ENCODE results near the gene PDK1.
"Not testable (repeated sequence)": the region's sequence is repeated elsewhere in the genome, so short reads cannot be mapped to it uniquely, and the experiment has no call there.

PDK1 gene

GRCh38 chr2:172580544-172580943, 24.7 kb downstream of the PDK1 start:
- Histone ChIP-seq H3K27me3 (ENCODE audit: insufficient read depth, low read depth, severe bottlenecking) (no peaks in the 10 kb centered on the region), H3K9me3 (ENCODE audit: severe bottlenecking) (peaks cover 16% of the 10 kb centered on the region), H3K4me3 (ENCODE audit: low read depth, low read length) (no peak overlapping the region), H3K36me3 (peaks cover 17% of the 10 kb centered on the region), H3K27ac (no peak overlapping the region)
- TF ChIP-seq, protein P1, sequence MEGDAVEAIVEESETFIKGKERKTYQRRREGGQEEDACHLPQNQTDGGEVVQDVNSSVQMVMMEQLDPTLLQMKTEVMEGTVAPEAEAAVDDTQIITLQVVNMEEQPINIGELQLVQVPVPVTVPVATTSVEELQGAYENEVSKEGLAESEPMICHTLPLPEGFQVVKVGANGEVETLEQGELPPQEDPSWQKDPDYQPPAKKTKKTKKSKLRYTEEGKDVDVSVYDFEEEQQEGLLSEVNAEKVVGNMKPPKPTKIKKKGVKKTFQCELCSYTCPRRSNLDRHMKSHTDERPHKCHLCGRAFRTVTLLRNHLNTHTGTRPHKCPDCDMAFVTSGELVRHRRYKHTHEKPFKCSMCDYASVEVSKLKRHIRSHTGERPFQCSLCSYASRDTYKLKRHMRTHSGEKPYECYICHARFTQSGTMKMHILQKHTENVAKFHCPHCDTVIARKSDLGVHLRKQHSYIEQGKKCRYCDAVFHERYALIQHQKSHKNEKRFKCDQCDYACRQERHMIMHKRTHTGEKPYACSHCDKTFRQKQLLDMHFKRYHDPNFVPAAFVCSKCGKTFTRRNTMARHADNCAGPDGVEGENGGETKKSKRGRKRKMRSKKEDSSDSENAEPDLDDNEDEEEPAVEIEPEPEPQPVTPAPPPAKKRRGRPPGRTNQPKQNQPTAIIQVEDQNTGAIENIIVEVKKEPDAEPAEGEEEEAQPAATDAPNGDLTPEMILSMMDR (IDR thresholded peaks at IDR 0.05; ENCODE audit: low read depth, low read length), result no peak
- no peak for DNase-seq

DNA sequence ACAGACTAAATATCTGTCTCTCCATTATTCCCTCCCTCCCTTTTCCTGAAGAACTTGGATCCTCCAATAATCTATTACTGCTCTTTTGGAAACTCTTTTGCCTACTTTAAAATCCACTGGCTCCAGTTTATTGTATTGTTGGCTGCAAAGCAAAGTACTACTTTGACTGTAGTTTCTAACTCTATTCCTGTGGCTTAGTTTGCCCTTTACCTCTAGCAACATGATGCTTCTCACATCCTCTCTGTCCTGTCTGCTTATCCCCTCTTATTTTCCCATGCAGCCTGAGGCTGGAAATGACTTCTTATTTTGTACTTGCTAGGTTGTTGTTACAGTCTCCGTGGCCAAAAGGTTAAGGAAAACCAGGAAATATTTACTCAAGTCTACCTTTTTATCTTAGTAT, 26.8 kb downstream of the PDK1 start:
- Histone ChIP-seq H3K27ac (no peak overlapping the region), H3K9me3 (ENCODE audit: severe bottlenecking) (peaks cover 14% of the 10 kb centered on the region), H3K27me3 (ENCODE audit: insufficient read depth, low read depth, severe bottlenecking) (no peaks in the 10 kb centered on the region), H3K4me3 (ENCODE audit: low read depth, low read length) (no peak overlapping the region), H3K36me3 (peaks cover 26% of the 10 kb centered on the region)
- no peak for DNase-seq
- TF ChIP-seq, protein P1 (IDR thresholded peaks at IDR 0.05; ENCODE audit: low read depth, low read length), result no peak

GRCh38 chr2:172586245-172586891, 30.5 kb downstream of the PDK1 start:
- H3K36me3 ChIP-seq, result peaks cover 31% of the 10 kb centered on the region
- H3K4me3 ChIP-seq (ENCODE audit: low read depth, low read length), result no peak overlapping the region
- no peak for DNase-seq
- TF ChIP-seq, protein P1 (IDR thresholded peaks at IDR 0.05; ENCODE audit: low read depth, low read length), result no peak
- no peaks in the 10 kb centered on the region for H3K27me3 ChIP-seq (ENCODE audit: insufficient read depth, low read depth, severe bottlenecking)
- no peak overlapping the region for H3K27ac ChIP-seq
- no peaks in the 10 kb centered on the region for H3K9me3 ChIP-seq (ENCODE audit: severe bottlenecking)

DNA sequence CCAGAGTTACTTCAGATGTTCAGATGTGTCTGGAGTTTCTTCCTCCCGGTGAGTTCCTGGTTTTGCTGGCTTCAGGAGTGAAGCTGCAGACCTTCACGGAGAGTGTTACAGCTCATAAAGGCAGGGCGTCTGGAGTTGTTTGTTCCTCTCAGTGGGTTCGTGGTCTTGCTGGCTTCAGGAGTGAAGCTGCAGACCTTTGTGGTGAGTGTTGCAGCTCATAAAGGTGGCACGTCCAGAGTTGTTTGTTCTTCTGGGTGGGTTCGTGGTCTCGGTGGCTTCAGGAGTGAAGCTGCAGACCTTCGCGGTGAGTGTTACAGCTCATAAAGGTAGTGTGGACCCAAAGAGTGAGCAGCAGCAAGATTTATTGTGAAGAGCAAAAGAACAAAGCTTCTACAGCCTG, 31.3 kb downstream of the PDK1 start:
- H3K9me3 ChIP-seq (ENCODE audit: severe bottlenecking); DNase-seq; H3K27ac ChIP-seq; H3K27me3 ChIP-seq (ENCODE audit: insufficient read depth, low read depth, severe bottlenecking); H3K4me3 ChIP-seq (ENCODE audit: low read depth, low read length): not testable (repeated sequence)
- peaks cover 27% of the 10 kb centered on the region for H3K36me3 ChIP-seq

DNA sequence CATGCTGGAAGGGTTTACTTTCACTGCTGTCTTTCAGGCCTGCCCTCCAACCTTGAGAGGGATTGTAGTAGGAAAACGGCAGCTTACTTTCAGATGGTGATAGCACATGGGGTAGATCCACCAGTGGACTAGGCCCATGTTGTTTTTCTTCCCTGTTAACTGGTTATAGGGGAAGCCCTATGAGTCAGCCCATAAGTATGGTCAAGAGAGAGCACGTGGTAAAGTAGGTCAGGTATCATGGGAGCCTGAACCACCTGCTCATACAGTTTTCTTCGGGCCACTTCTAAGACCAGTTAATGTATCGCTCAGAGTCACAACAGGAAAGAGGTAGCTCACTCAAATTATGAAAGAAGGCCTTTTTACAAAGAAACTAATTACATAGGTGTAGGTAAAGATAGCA, 33.0 kb downstream of the PDK1 start:
- no peaks in the 10 kb centered on the region for H3K27me3 ChIP-seq (ENCODE audit: insufficient read depth, low read depth, severe bottlenecking)
- no peaks in the 10 kb centered on the region for H3K9me3 ChIP-seq (ENCODE audit: severe bottlenecking)
- no peak overlapping the region for H3K4me3 ChIP-seq (ENCODE audit: low read depth, low read length)
- TF ChIP-seq, protein P1 (IDR thresholded peaks at IDR 0.05; ENCODE audit: low read depth, low read length), result no peak
- DNase-seq, result no peak
- H3K36me3 ChIP-seq, result peaks cover 22% of the 10 kb centered on the region
- no peak overlapping the region for H3K27ac ChIP-seq

DNA sequence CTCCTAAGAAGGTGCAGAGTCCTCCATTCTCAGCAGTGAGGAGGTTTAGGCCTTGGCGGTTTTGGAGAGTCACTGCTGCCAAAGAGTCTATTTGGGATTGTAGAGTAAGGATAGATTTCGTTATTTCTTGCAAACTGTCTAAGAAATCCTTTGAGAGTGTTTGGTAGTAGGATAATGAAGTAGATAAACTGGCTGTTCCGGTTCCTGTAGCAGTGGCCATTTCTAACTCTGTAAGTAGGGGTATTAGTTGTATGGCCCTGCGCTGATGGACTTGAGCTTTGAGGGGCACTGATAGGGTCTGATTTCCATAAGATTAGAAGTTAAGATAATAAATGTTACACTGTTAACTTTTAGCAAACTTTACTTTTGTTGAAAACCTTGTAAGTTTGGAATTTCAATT, 35.5 kb downstream of the PDK1 start:
- H3K9me3 ChIP-seq (ENCODE audit: severe bottlenecking); H3K4me3 ChIP-seq (ENCODE audit: low read depth, low read length); H3K27ac ChIP-seq; H3K27me3 ChIP-seq (ENCODE audit: insufficient read depth, low read depth, severe bottlenecking); DNase-seq: not testable (repeated sequence)
- peaks cover 33% of the 10 kb centered on the region for H3K36me3 ChIP-seq

DNA sequence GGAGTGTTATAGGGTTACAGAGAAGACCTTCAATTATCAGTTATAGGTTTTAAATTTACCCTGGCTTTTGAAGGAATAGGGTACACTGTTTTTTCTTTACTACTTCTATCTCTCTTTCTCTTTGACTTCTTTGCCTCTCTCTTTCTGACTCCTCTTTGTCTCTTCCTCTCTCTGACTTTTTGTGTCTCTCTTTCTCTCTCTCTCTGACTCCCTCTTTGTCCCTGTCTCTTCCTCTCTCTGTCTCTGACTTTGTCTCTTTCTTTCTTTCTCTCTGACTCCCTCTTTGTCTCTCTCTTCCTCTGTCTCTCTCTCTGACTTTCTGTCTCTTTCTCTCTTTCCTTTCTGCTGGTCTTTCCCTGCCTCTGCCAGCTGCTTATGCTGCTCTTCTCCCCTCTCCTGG, 36.3 kb downstream of the PDK1 start:
- not testable (repeated sequence) for H3K4me3 ChIP-seq (ENCODE audit: low read depth, low read length); H3K9me3 ChIP-seq (ENCODE audit: severe bottlenecking); DNase-seq; H3K27me3 ChIP-seq (ENCODE audit: insufficient read depth, low read depth, severe bottlenecking); H3K27ac ChIP-seq
- peaks cover 31% of the 10 kb centered on the region for H3K36me3 ChIP-seq
